Brain microvascular endothelial cell (primary cell): ENCODE data around the gene COL6A2.

Experiments used
- DNase-seq: peaks from one replicate; pipeline ENCODE4 v3.0.0-alpha.2; 2020
- H3K27ac ChIP-seq: fragments of 250-450 bp; sonication (Bioruptor Pico); 2 replicates; pipeline ENCODE4 v1.5.1; 2020; ENCODE audit warnings: mild to moderate bottlenecking, moderate library complexity
- H3K27me3 ChIP-seq: fragments of 250-450 bp; sonication (Bioruptor Pico); replicated peaks from 2 replicates; pipeline ENCODE4 v1.5.1; 2020; ENCODE audit warnings: mild to moderate bottlenecking
- H3K36me3 ChIP-seq: fragments of 250-450 bp; sonication (Bioruptor Pico); replicated peaks from 2 replicates; pipeline ENCODE4 v1.5.1; 2020; ENCODE audit warnings: mild to moderate bottlenecking
- H3K4me3 ChIP-seq: 2 replicates; pipeline ENCODE4 v1.5.1; 2011; ENCODE audit warnings: low read depth, mild to moderate bottlenecking, control low read depth, low read length, moderate library complexity
- CTCF ChIP-seq: IDR thresholded peaks from 2 replicates; pipeline ENCODE4 v1.5.1; 2011; ENCODE audit warnings: low read depth, mild to moderate bottlenecking, moderate library complexity, low read length, control low read depth, inconsistent platforms; ENCODE audit errors: missing control alignments
- in situ Hi-C: cut with HindIII; loops from 2 replicates; pipeline ENCODE4 v1.10.0; 2017; ENCODE audit warnings: low sequenced_read_pairs, low pct_ligation_motif_present

COL6A2 gene

GRCh38 chr21:46094401-46095082 lies 3.4 kb upstream of the COL6A2 start:
- DNase-seq: no peak
- Histone ChIP-seq H3K36me3 (no peaks in the 10 kb centered on the region), H3K27me3 (no peaks in the 10 kb centered on the region), H3K27ac (no peak overlapping the region), H3K4me3 (no peak overlapping the region)
- no peak for TF ChIP-seq CTCF
- in situ Hi-C loops: no loop called here

- in situ Hi-C loops: no loop called here
- no peak for TF ChIP-seq CTCF
- H3K27ac ChIP-seq: no peak overlapping the region
- no peak for DNase-seq
- no peak overlapping the region for H3K4me3 ChIP-seq
- H3K27me3 ChIP-seq: no peaks in the 10 kb centered on the region
- no peaks in the 10 kb centered on the region for H3K36me3 ChIP-seq
These were observed 2.7 kb upstream of the COL6A2 start for GRCh38 chr21:46095083-46095719.

GRCh38 chr21:46095814-46096595 lies 1.9 kb upstream of the COL6A2 start:
- H3K27ac ChIP-seq: no peak overlapping the region
- no peaks in the 10 kb centered on the region for H3K27me3 ChIP-seq
- no peak overlapping the region for H3K4me3 ChIP-seq
- DNase-seq: no peak
- peaks cover 5% of the 10 kb centered on the region for H3K36me3 ChIP-seq
- in situ Hi-C loops: no loop called here
- no peak for TF ChIP-seq CTCF

GRCh38 chr21:46096596-46097335 lies 1.1 kb upstream of the COL6A2 start:
- H3K27me3 ChIP-seq: no peaks in the 10 kb centered on the region
- no peak for DNase-seq
- in situ Hi-C loops: no loop called here
- H3K4me3 ChIP-seq: peak overlapping the region; percentile 78
- no peak overlapping the region for H3K27ac ChIP-seq
- no peak for TF ChIP-seq CTCF
- peaks cover 7% of the 10 kb centered on the region for H3K36me3 ChIP-seq

GRCh38 chr21:46098303-46099141 lies 610 bp downstream of the COL6A2 start:
- no peak for TF ChIP-seq CTCF
- H3K27ac ChIP-seq: peak overlapping the region; percentile 69
- H3K27me3 ChIP-seq: no peaks in the 10 kb centered on the region
- peaks cover 7% of the 10 kb centered on the region for H3K36me3 ChIP-seq
- in situ Hi-C loops: no loop called here
- no peak for DNase-seq
- peak overlapping the region; percentile 78 for H3K4me3 ChIP-seq
